Astrocyte of the spinal cord (primary cell): ENCODE measurements around the gene BRAT1.

Experiments
- DNase-seq: peaks from one replicate; pipeline ENCODE4 v3.0.0; 2011; ENCODE audit warnings: low read depth, low spot score
- H3K4me3 ChIP-seq: 2 replicates; pipeline ENCODE4 v1.5.1; 2011; ENCODE audit warnings: low read depth, mild to moderate bottlenecking, low read length, moderate library complexity
- in situ Hi-C: cut with HindIII; loops from 2 replicates; pipeline ENCODE4 v1.10.0; 2017; ENCODE audit warnings: low sequenced_read_pairs
- TF ChIP-seq, protein P1 (sequence below): IDR thresholded peaks from 2 replicates; pipeline ENCODE4 v1.5.1; 2012; ENCODE audit warnings: low read depth, mild to moderate bottlenecking, low read length, inconsistent platforms

Gene BRAT1

DNA sequence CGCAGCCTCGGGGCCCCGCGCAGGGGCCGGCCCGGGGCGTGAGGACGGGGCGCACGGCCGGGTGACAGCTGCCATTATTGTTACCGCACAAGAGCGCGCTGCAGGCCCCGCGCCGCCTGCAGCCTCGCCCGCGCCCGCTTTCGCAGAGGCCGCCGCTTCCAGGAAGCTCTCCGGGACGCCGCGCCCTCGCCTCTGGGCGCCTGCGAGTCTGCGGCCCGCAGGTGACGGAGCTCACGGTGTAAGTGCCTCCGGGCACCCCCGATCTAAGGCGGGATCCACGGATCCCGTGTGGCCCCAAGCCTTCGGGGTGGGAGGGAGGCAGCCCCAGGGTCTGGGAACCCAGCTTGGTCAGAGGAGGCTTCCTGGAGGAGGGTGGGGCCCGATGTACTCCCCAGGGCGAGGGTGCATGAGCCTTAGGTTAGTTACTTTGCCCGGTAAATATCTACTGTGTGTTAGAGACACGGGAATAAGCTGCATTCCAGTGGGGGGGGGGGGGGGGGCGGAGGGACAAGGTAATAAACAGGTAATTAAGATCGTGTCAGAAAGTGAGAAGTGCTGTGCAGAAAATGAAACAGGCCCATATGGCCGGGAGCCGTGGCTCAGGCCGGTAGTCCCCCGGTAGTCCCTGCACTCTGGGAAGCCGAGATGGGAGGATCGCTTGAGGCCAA lies 4.1 kb upstream of the BRAT1 start:
- in situ Hi-C loops: no loop called here
- TF ChIP-seq, protein P1, sequence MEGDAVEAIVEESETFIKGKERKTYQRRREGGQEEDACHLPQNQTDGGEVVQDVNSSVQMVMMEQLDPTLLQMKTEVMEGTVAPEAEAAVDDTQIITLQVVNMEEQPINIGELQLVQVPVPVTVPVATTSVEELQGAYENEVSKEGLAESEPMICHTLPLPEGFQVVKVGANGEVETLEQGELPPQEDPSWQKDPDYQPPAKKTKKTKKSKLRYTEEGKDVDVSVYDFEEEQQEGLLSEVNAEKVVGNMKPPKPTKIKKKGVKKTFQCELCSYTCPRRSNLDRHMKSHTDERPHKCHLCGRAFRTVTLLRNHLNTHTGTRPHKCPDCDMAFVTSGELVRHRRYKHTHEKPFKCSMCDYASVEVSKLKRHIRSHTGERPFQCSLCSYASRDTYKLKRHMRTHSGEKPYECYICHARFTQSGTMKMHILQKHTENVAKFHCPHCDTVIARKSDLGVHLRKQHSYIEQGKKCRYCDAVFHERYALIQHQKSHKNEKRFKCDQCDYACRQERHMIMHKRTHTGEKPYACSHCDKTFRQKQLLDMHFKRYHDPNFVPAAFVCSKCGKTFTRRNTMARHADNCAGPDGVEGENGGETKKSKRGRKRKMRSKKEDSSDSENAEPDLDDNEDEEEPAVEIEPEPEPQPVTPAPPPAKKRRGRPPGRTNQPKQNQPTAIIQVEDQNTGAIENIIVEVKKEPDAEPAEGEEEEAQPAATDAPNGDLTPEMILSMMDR: no peak
- peak overlapping the region; percentile 57 for H3K4me3 ChIP-seq
- peak; percentile 9 for DNase-seq

GRCh38 chr7:2558629-2559282 lies 3.4 kb upstream of the BRAT1 start, which contains the start of gene IQCE:
TSS of gene IQCE (plus strand) at chr7:2558979. CDS start at chr7:2559182, 203 bp downstream.
- TF ChIP-seq, protein P1: no peak
- peak; percentile 91 for DNase-seq
- in situ Hi-C loops: no loop called here
- H3K4me3 ChIP-seq: peak within 1 kb of the TSS; percentile 57

DNA sequence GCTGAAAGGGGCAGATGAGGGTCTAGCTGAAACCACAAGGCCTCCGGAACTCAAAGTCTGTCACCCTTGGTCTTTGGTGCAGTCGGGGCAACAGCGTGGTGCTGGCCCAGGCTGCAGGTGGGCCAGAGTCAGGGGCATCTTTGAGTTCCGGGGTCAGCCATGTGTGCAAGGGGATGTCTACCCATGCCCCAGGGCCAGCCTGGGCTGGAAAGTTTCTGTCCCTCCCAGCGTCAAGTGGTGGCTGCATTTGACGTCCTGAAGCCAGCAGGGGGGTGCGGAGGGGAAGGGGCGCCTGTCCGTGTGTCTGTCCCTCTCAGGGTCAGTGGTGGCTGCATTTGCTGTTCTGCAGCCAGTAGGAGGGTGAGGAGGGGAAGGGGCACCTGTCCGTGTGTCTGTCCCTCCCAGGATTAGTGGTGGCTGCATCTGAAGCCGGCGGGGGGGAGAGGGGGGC lies 638 bp downstream of the BRAT1 start:
- TF ChIP-seq, protein P1: no peak
- in situ Hi-C loops: no loop called here
- peak overlapping the region; percentile 69 for H3K4me3 ChIP-seq
- DNase-seq: no peak

DNA sequence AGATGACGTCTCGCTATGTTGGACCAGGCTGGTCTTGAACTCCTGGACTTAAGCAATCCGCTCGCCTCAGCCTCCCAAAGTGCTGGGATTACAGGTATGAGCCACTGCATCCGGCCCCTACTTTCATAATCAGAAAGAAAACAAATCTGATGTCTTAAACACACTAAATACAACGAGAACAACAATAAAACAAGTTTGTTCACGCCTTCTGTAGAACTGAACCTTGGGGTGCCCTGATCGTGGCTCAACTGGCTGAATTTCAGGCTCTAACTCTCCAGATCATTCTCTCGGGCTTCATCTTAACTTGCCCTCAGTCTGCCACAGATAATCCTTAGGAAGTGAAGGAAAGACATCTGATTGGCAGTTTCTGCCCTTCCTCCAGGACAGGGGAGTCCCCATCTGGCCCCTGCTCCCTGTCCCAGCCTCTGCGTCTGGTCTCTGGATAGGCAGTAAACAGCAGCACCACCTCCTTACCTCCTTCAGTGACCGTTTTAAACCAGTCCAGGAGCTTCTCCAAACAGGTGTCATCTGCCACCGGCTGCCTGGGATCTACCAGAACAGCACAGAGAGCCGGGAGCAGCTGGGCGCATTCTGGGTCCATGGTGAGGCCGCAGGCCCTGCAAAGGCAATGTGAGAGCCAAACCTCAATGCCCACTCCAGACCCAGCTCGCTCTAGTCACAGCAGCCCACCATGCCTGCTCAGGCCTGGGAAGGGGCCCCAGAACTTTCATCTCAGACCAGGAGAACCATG lies 1.3 kb downstream of the BRAT1 start:
- in situ Hi-C loops: no loop called here
- DNase-seq: no peak
- peak overlapping the region; percentile 69 for H3K4me3 ChIP-seq
- TF ChIP-seq, protein P1: no peak

DNA sequence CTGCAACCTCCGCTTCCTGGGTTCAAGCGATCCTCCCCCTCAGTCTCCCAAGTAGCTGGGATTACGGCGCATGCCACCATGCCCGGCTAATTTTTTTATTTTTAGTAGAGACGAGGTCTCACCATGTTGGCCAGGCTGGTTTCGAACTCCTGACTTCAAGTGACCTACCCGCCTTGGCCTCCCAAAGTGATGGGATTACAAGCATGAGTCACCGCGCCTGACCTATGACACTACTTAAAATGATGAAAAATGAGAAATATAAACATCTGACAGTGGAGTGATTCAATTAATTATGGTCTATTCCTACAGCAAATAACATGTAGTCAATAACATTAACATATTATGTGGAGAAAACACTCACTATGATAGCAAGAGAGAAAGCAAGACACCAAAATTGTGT lies 2.2 kb downstream of the BRAT1 start:
- in situ Hi-C loops: no loop called here
- TF ChIP-seq, protein P1: no peak
- DNase-seq: no peak
- no peak overlapping the region for H3K4me3 ChIP-seq

DNA sequence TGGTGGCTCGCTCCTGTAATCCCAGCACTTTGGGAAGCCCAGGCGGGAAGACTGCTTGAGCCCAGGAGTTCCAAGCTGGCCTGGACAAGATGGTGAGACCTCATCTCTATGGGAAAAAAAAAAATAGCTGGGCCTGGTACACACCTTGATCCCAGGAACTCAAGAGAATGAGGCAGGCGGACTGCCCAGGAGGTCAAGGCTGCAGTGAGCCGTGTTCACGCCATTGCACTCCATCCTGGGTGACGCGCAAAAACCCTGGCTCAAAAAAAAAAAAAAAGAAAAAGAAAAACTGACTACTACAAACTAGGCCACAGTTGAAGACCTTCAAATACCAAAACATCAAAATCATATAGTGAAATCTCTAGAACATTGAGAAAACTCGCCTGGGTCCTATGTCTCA lies 3.9 kb downstream of the BRAT1 start:
- in situ Hi-C loops: no loop called here
- no peak for DNase-seq
- no peak overlapping the region for H3K4me3 ChIP-seq
- TF ChIP-seq, protein P1: no peak
